ENCODE measurements around the gene NEURL1B. TPM values are rescaled to one million over a fixed set of nuclear protein-coding genes. Genes with fewer than 3 reads are reported as not detected.

NEURL1B gene
- total and polyA plus RNA-seq, 8 donors = 2.8 to 7.8 (median 3.9) TPM

GRCh38 chr5:172667786-172668593, 26.9 kb downstream of the NEURL1B start:
- 84 to 86% methylated on average over 7 of the region's 7 CpGs for WGBS, 2 donors

GRCh38 chr5:172668594-172669071, 27.6 kb downstream of the NEURL1B start:
- Histone ChIP-seq H3K27ac (no peak overlapping the region), H3K4me3 (no peak overlapping the region), H3K36me3 (no peaks in the 10 kb centered on the region), H3K27me3 (no peaks in the 10 kb centered on the region), H3K4me1 (no peaks in the 10 kb centered on the region), H3K9me3 (no peaks in the 10 kb centered on the region)
- FAIRE-seq = no peak
- ATAC-seq = no peak
- WGBS, 2 donors = 82 to 90% methylated on average over 11 of the region's 11 CpGs
- intact Hi-C loops (cut with DNase I) = no loop called here
- no peak for DNase-seq
- TF ChIP-seq CTCF (IDR thresholded peaks at IDR 0.05) = no peak

More at GRCh38 chr5:172667786-172668593, 26.9 kb downstream of the NEURL1B start:
- H3K36me3 ChIP-seq = no peaks in the 10 kb centered on the region
- no peaks in the 10 kb centered on the region for H3K27me3 ChIP-seq
- H3K9me3 ChIP-seq = no peaks in the 10 kb centered on the region
- no peak for ATAC-seq
- H3K4me1 ChIP-seq = no peaks in the 10 kb centered on the region
- FAIRE-seq = no peak
- intact Hi-C loops (cut with DNase I) = no loop called here
- TF ChIP-seq CTCF (IDR thresholded peaks at IDR 0.05) = no peak
- H3K27ac ChIP-seq = no peak overlapping the region
- H3K4me3 ChIP-seq = no peak overlapping the region
- no peak for DNase-seq

GRCh38 chr5:172669386-172670004, 28.4 kb downstream of the NEURL1B start:
- Histone ChIP-seq H3K9me3 (no peaks in the 10 kb centered on the region), H3K4me1 (no peaks in the 10 kb centered on the region), H3K36me3 (no peaks in the 10 kb centered on the region), H3K27ac (no peak overlapping the region), H3K27me3 (no peaks in the 10 kb centered on the region), H3K4me3 (no peak overlapping the region)
- WGBS, 2 donors = 71 to 85% methylated on average over 45 of the region's 45 CpGs
- TF ChIP-seq CTCF (IDR thresholded peaks at IDR 0.05) = no peak
- no peak for FAIRE-seq
- intact Hi-C loops (cut with DNase I) = no loop called here
- DNase-seq = no peak
- ATAC-seq = no peak

- no peak for TF ChIP-seq CTCF (IDR thresholded peaks at IDR 0.05)
- H3K27ac ChIP-seq = no peak overlapping the region
- ATAC-seq (no peak), FAIRE-seq (no peak), DNase-seq (no peak)
- 78 to 95% methylated on average over 51 of the region's 51 CpGs for WGBS, 2 donors
- H3K9me3 ChIP-seq = no peaks in the 10 kb centered on the region
- no peaks in the 10 kb centered on the region for H3K27me3 ChIP-seq
- H3K4me1 ChIP-seq = no peaks in the 10 kb centered on the region
- H3K4me3 ChIP-seq = no peak overlapping the region
- no peaks in the 10 kb centered on the region for H3K36me3 ChIP-seq
- intact Hi-C loops (cut with DNase I) = no loop called here
Observed at GRCh38 chr5:172670005-172670402, 28.9 kb downstream of the NEURL1B start.

- Histone ChIP-seq H3K9me3 (no peaks in the 10 kb centered on the region), H3K4me3 (no peak overlapping the region), H3K27ac (no peak overlapping the region), H3K36me3 (no peaks in the 10 kb centered on the region), H3K27me3 (no peaks in the 10 kb centered on the region), H3K4me1 (no peaks in the 10 kb centered on the region)
- no peak for DNase-seq
- no peak for FAIRE-seq
- WGBS, 2 donors = 93 to 97% methylated on average over 9 of the region's 9 CpGs
- intact Hi-C loops (cut with DNase I) = no loop called here
- no peak for TF ChIP-seq CTCF (IDR thresholded peaks at IDR 0.05)
- no peak for ATAC-seq
Observed at GRCh38 chr5:172670444-172670843, 29.4 kb downstream of the NEURL1B start.

Measured in pancreas (tissue), 10 donors.